NCI-H82 treated with DMSO at 0.1 percent for 48 hours (cell line): ENCODE data around the gene CCHCR1.

Experiments
- DNase-seq: peaks from one replicate; lab custom pipeline; 2025; ENCODE audit not compliant: unreplicated experiment; lab: John Stamatoyannopoulos, UW

CCHCR1 gene

GRCh38 chr6:31132806-31133205, 24.8 kb downstream of the CCHCR1 start:
- DNase-seq = no peak

- DNase-seq = no peak
These were observed 26.0 kb downstream of the CCHCR1 start for GRCh38 chr6:31131595-31131994.

DNA sequence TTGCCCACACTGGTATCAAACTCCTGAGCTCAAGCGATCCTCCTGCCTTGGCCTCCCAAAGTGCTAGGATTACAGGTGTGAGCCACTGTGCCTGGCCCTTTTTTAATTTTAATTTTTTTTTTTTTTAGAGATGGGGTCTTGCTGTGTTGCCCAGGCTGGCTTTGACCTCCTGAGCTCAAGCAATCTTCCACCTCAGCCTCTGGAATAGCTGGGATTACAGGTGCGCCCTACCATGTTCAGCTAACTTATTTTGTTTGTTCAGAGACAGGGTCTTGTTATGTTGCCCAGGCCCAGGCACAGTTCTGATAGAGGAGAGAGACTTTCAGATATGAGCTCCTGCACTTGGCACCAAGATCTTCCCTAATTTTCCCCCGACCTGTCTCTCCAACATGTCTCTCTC, 26.9 kb downstream of the CCHCR1 start:
- DNase-seq = no peak

DNA sequence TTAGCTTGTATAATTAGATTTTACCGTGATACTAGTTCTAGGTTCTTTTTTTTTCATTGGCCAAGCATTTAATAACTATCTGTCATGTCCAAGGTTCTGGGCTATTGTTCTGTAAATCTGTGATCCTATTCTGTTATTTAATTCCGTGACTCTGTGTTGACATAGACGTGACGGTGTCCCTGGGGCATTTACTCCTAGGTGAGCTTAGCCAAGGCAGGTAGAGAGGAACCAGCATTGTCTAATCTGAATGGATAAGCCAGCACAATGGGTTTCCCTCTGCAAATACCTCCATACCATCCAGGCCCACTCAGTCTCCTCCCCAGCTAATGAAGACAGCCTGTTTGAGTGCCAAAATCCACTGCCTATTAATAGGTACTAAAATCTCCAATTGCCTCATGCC, 28.5 kb downstream of the CCHCR1 start:
- DNase-seq = no peak

DNA sequence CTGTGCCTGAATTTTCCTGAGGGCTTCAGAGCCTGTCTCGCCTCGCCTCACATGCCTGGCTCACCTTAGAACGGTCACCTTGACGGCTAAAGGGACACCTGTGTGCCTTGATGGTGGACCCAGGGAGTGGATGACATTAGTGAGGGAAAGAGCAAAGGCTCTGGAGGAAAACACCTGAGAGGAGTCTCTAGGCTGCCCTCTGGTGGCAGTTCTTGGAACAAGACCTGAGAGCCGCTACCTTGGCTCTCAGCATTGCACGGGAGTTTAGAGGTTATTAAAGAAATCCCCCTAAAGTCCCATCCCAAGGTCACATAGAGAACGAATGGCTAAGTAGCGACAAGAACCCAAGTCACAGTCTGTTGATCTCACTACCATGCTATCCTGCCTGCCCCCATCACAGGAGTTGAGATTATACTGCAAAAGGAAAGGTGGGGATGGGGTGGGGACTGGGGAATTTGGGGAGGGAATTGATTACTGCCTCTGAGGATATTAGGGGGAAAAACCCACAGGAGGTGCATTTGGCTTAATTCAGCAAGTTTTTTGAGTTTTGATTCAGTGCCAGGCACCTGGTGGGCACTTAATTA, 29.4 kb downstream of the CCHCR1 start:
- DNase-seq = no peak

GRCh38 chr6:31126396-31127175, 31.0 kb downstream of the CCHCR1 start:
- DNase-seq = no peak

GRCh38 chr6:31125586-31126363, 31.8 kb downstream of the CCHCR1 start:
- no peak for DNase-seq

DNA sequence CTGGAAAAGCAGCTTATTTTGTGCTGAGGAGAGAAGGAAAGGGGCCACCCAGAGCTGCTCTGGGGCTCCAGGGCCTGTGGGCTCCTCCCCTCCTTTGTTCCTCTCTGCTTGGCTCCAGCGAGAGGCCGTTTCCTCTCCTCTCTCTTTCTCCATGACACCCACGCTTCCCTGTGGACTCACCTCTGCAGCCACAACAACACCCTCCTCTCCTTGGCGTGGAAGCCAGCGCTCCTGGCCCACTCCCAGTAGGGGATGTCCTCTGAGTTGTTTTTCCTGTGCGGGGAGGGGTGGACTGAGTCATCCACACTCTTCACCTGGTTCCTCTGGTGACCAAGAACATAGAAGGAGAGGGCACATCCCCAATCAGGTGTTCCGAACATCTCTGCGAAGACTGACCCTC, 32.4 kb downstream of the CCHCR1 start:
- DNase-seq = no peak

DNA sequence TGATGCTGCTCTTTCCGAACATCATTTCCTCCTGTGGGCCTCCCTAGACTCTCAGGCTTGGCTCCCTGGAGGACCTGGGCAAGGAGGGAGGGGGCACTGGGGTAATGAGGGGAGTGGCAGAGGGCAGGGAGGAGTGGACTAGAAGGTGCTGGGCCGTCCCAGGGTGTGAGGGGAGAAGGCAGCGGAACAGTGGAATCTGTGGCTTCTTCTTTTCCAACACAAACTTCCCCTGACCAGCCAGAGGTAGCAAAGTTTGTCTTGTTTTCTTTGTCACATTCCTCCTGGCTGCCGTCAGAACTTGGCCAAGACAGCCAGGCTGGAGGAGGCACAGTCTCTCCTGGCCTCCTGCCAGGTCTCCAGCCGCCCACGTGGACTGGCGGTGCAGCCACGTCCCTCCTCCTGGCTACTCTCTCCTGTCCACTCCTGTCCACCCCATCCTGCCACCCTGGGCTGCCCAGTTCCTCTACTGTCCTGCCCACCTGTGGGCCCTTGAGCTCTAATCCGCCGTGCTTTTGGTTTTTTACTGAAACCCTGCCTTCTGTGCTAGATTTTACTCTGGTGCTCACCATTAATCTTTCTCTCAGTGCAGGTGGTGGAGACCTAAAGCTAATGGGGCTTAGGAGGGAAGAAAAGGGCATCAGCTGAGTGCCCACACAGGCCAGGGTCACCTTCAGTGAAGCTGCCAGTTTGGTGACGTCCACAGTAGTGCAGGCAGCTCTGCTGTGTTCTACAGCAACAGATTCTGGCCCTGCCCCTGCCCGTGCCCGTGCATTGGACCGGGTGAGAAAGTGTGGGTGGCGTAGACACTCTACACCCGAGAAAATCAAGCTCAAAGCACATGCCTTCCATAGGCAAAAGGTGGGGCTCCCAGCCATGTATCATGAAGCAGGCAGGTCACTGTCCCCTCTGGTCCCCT, 34.6 kb downstream of the CCHCR1 start:
- no peak for DNase-seq

DNA sequence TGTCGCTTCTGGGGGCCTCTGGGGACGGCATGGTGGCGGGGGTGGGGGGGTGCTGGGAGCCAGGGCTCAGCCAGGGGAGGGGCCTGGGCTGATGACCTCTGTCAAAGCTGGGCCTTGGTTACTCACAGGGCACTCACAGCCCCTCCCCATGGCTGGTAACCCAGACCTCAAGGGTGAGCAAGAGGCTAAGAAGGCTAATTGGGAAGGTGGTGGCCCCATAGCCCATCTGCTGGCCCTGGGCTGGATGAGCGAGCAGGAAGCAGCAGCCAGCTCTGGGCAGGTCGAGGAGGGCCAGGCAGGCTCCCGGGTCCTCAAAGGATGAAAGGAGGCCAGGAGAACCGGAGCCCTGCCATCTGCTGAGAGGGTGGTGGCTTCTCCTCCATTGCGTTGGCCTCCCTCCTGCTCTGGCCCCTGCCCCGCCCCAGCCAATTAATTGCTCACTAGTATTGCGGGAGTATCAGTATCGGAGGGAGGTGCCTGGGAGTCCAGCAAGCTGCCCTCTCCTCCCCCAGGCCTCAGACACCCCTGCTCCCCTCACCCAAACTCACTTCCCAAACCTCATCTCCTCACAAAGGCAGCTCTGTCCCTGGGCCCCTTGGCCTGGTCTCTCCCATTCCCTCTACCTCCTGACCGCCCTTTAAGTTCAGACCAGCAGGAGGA, 36.3 kb downstream of the CCHCR1 start:
- no peak for DNase-seq

DNA sequence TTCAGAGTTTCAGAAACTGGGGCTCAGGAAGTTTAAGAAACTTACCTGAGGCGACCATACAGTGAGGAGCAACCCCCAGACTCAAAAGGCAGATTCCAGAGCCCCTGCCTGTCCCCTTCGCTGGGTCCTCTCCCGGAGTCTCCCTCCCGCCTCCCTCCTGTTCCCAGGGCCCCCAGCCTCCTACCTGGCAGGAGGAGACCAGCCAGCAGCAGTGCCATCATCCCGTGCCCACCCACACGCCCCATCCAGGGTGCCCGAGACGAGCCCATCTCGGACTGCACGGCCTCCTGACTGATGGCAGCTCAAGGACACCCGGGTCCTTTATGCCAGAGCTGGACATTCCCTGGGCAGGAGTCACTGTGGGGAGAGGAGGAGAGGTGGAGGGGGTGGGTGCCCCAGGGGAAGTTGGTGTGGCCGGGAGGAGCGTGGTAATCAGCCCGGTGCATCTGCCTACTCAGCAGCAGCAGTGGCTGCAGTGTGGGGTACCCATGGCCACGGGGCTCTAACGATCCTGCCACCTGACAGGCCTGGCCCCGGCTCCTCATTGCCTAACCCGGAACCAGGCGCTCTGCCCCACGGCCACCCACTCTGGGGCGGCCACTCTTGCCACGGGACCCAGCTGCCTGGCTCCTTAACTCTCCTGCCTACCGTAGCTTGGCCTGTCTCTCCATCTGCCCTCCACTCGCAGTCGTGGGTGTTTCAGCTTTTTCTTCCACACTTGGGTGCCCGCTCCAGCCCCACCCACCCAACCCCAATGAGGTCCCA, 37.3 kb downstream of the CCHCR1 start, which contains the start of gene CDSN:
TSS of gene CDSN (minus strand) at position 296 of the 765 bp plus-strand sequence. CDS start at position 269, 27 bp downstream.
- DNase-seq = no peak

- DNase-seq = no peak
These were observed 39.4 kb downstream of the CCHCR1 start for GRCh38 chr6:31118178-31118577.

- DNase-seq = no peak
These were observed 40.8 kb downstream of the CCHCR1 start for GRCh38 chr6:31116661-31117385.

- no peak for DNase-seq
These were observed 41.6 kb downstream of the CCHCR1 start for GRCh38 chr6:31115941-31116560.

GRCh38 chr6:31114970-31115849, 42.4 kb downstream of the CCHCR1 start:
- no peak for DNase-seq

GRCh38 chr6:31114541-31114878, 43.1 kb downstream of the CCHCR1 start, which contains the start of gene PSORS1C1:
Gene PSORS1C1, plus strand, starts transcription at chr6:31114800. Its CDS starts 14,833 bp downstream, at chr6:31129633.
- no peak for DNase-seq

DNA sequence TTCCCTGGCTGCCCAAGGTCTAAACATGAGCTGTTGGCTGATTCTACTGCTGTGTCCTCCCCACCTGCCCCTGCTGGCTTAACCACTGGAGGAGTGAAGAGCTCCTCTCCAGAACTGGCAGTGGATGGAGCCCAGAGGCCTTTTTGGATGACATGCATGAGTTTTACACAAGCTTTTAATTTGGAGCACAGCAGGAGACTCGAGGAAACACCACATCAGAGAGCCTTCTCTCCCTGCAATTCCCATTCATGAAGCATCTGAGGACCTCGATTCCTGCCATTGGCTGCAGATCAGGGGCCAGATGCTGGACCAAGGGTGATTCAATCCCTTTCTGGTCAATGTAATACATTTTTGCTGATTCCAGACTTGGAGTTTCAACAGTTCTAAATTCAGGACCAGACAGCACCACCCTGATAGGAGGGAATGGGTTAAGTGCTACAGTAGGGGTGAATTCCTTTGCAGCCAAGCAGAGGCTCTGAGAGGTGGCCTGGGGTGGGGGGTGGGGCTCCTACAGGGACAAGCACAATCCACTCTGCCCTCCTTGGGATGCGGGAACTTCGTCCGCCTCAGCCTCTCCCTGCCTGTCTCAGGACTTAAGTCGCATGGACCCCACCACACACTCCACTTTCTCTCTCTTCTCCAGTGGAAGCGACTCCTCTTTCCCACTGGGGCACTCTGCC, 43.6 kb downstream of the CCHCR1 start:
- no peak for DNase-seq
